Uterus (tissue), 4 donors: ENCODE measurements around the gene TRAPPC3L. TPM values are rescaled to one million over a fixed set of nuclear protein-coding genes. Genes with fewer than 3 reads are reported as not detected.
"Not testable (repeated sequence)": the region's sequence is repeated elsewhere in the genome, so short reads cannot be mapped to it uniquely, and the experiment has no call there.

ENCODE experiments used
- DNase-seq, 2 donors: peaks; one replicate each; pipeline ENCODE4 v3.0.0-alpha.2; 2019 to 2020
- H3K27ac ChIP-seq, 2 donors: fragments of 200-600 bp; sonication (generic); 1 replicate in 1 of 2; 2 replicates in 1 of 2; pipeline ENCODE4 v1.5.1; 2016 to 2018
- H3K27me3 ChIP-seq, 2 donors: fragments of 200-600 bp; sonication (generic); one replicate each; pipeline ENCODE4 v1.5.1; 2018 to 2019; ENCODE audit warnings: control low read depth in 1 of 2
- H3K36me3 ChIP-seq, 2 donors: fragments of 200-600 bp; sonication (generic); one replicate each; pipeline ENCODE4 v1.5.1; 2019; ENCODE audit warnings: control low read depth in 1 of 2
- H3K4me1 ChIP-seq, 2 donors: fragments of 200-600 bp; sonication (generic); one replicate each; pipeline ENCODE4 v1.5.1; 2018 to 2019; ENCODE audit warnings: control low read depth in 1 of 2
- H3K4me3 ChIP-seq, 2 donors: fragments of 200-600 bp; sonication (generic); 1 replicate in 1 of 2; 2 replicates in 1 of 2; pipeline ENCODE4 v1.5.1; 2018 to 2019; ENCODE audit warnings: mild to moderate bottlenecking in 1 of 2
- H3K9me3 ChIP-seq, 2 donors: fragments of 200-600 bp; sonication (generic); one replicate each; pipeline ENCODE4 v1.5.1; 2019; ENCODE audit warnings: control low read depth in 1 of 2
- POLR2A ChIP-seq, 2 donors: fragments of 450-650 bp; IDR thresholded peaks; one replicate each; pipeline ENCODE4 v1.6.1; 2016; ENCODE audit warnings: antibody characterized with exemption in 2 of 2, mild to moderate bottlenecking in 1 of 2, moderate library complexity in 1 of 2
- intact Hi-C: fragments of 100-400 bp; cut with DNase I; formaldehyde crosslinking; loops from one replicate; pipeline ENCODE4 v1.15.1; 2023; ENCODE audit warnings: low total_unique reads
- total RNA-seq, 4 donors: library from RNA; depleted of rRNA in 3 of 4; stranded (reverse); fragments of >200 nt in 3 of 4; gene quantifications; one replicate each; pipeline versions ENCODE4 v1.1.0 to v1.2.4, GENCODE V29; 2014 to 2023
- TF ChIP-seq, protein P1 (sequence below), 4 experiments: fragments of 200-600 bp in 2 of 4; fragments of 450-650 bp in 2 of 4; sonication (generic) in 2 of 4; IDR thresholded peaks; one replicate each; pipeline ENCODE4 v1.5.1; 2016 to 2019; ENCODE audit warnings: antibody characterized with exemption in 4 of 4, mild to moderate bottlenecking in 2 of 4, moderate library complexity in 1 of 4
- donor health status: DM: yes; HTN: yes; CAD: no.

TRAPPC3L gene
- total RNA-seq, 4 donors from 2014 or later, result 0.07 TPM; not detected in 3

DNA sequence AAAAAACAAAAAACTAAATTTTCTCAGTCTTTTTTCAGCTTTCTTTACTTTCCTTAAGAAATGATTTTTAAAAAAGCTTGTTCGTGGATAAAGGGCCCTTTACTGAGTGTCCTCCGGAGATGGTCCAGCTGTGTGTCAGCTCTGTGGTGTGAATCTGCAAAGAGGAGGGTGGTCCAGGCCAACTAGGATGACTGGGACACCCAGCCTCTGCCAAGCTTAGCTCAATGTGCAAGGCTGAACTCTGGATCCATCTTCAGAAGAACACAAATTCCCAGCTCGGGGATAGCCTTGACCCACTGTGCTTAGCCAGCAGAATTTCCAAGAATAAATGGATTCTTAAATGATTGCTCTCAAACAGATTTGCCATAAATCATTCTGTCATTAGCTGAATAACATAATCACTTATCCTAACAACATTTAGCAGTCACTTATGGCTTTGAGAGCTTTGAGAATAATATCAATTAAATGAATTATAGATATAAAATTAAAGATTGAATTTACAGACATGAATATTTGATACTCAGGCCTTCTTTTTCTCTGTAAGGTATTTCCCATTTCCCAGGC lies 48.3 kb downstream of the TRAPPC3L start:
- intact Hi-C loops, result no loop called here
- Histone ChIP-seq H3K4me1 (no peaks in the 10 kb centered on the region), H3K36me3 (no peaks in the 10 kb centered on the region), H3K27me3 (no peaks in the 10 kb centered on the region), H3K27ac (no peak overlapping the region), H3K4me3 (no peak overlapping the region), H3K9me3 (no peaks in the 10 kb centered on the region)
- DNase-seq, result no peak
- TF ChIP-seq, protein P1, sequence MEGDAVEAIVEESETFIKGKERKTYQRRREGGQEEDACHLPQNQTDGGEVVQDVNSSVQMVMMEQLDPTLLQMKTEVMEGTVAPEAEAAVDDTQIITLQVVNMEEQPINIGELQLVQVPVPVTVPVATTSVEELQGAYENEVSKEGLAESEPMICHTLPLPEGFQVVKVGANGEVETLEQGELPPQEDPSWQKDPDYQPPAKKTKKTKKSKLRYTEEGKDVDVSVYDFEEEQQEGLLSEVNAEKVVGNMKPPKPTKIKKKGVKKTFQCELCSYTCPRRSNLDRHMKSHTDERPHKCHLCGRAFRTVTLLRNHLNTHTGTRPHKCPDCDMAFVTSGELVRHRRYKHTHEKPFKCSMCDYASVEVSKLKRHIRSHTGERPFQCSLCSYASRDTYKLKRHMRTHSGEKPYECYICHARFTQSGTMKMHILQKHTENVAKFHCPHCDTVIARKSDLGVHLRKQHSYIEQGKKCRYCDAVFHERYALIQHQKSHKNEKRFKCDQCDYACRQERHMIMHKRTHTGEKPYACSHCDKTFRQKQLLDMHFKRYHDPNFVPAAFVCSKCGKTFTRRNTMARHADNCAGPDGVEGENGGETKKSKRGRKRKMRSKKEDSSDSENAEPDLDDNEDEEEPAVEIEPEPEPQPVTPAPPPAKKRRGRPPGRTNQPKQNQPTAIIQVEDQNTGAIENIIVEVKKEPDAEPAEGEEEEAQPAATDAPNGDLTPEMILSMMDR (IDR thresholded peaks at IDR 0.05), result no peak
- TF ChIP-seq POLR2A (IDR thresholded peaks at IDR 0.05), result no peak

DNA sequence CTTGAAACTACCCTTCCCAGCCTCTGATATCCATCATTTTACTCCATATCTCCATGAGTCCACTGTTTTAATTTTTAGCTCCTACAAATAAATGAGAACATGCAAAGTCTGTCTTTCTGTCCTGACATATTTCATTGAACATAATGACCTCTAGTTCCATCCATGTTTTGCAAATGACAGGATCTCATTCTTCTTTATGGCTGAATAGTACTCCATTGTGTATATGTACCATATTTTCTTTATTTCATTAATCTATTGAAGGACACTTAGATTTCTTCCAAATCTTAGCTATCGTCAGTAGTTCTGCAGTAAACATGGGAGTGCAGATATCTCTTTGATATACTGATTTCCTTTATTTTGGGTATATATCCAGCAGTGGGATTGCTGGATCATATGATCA lies 50.3 kb downstream of the TRAPPC3L start:
- H3K9me3 ChIP-seq, H3K4me1 ChIP-seq, H3K27ac ChIP-seq, H3K27me3 ChIP-seq, H3K4me3 ChIP-seq, H3K36me3 ChIP-seq, DNase-seq, intact Hi-C loops: not testable (repeated sequence)

- no peaks in the 10 kb centered on the region for H3K27me3 ChIP-seq
- H3K27ac ChIP-seq, result no peak overlapping the region
- DNase-seq, result no peak
- TF ChIP-seq, protein P1 (IDR thresholded peaks at IDR 0.05), result no peak
- no peak for TF ChIP-seq POLR2A (IDR thresholded peaks at IDR 0.05)
- H3K4me3 ChIP-seq, result no peak overlapping the region
- no peaks in the 10 kb centered on the region for H3K9me3 ChIP-seq
- intact Hi-C loops, result no loop called here
- H3K36me3 ChIP-seq, result no peaks in the 10 kb centered on the region
- no peaks in the 10 kb centered on the region for H3K4me1 ChIP-seq
Observed at GRCh38 chr6:116492331-116493067, 53.0 kb downstream of the TRAPPC3L start.

GRCh38 chr6:116491610-116492330 lies 53.7 kb downstream of the TRAPPC3L start:
- Histone ChIP-seq H3K27ac (no peak overlapping the region), H3K9me3 (no peaks in the 10 kb centered on the region), H3K4me1 (no peaks in the 10 kb centered on the region), H3K36me3 (no peaks in the 10 kb centered on the region), H3K4me3 (no peak overlapping the region), H3K27me3 (no peaks in the 10 kb centered on the region)
- TF ChIP-seq, protein P1 (IDR thresholded peaks at IDR 0.05), result no peak
- no peak for TF ChIP-seq POLR2A (IDR thresholded peaks at IDR 0.05)
- no peak for DNase-seq
- intact Hi-C loops, result no loop called here

- no peak overlapping the region for H3K27ac ChIP-seq
- H3K36me3 ChIP-seq, result no peaks in the 10 kb centered on the region
- H3K4me3 ChIP-seq, result no peak overlapping the region
- intact Hi-C loops, result no loop called here
- no peak for TF ChIP-seq POLR2A (IDR thresholded peaks at IDR 0.05)
- TF ChIP-seq, protein P1 (IDR thresholded peaks at IDR 0.05), result no peak
- H3K9me3 ChIP-seq, result no peaks in the 10 kb centered on the region
- no peaks in the 10 kb centered on the region for H3K27me3 ChIP-seq
- H3K4me1 ChIP-seq, result no peaks in the 10 kb centered on the region
- no peak for DNase-seq
Observed at GRCh38 chr6:116485559-116486184, 59.8 kb downstream of the TRAPPC3L start.
